Right ventricle myocardium superior (tissue), 1 donor: ENCODE results near the gene KIF26B. TPM values are rescaled to one million over a fixed set of nuclear protein-coding genes. Genes with fewer than 3 reads are reported as not detected.

ENCODE experiments used
- ATAC-seq: fragments of 200-7000 bp; cut with Tn5 transposase; one replicate; pipeline ENCODE4 v1.9.1; 2020; ENCODE audit warnings: mild to moderate bottlenecking; ENCODE audit not compliant: poor library complexity
- DNase-seq: peaks from one replicate; pipeline ENCODE4 v3.0.0-alpha.2; 2020
- intact Hi-C: fragments of 100-400 bp; cut with DNase I; formaldehyde crosslinking; loops from one replicate; pipeline ENCODE4 v1.11.2; 2022
- long read RNA-seq: library from polyadenylated mRNA; unstranded; transcript quantifications from one replicate; pipeline ENCODE4 v2.0.0, GENCODE V29; 2021
- total RNA-seq: library from RNA; stranded (reverse); fragmentation: NEBNext Ultra II Directional; extraction: Animal tissue kit (Norgen Biotek cat#: 25700); gene quantifications from one replicate; pipeline ENCODE4 v1.2.1, GENCODE V29; 2021
- donor health status: DM: no; HTN: yes; CAD: no; lungs with severe emphysema.

Gene KIF26B
- 2.4 TPM for total RNA-seq
- long read RNA-seq, partial matches to known transcripts, result 5 of 6 reads
- long read RNA-seq, other reads (novel, unspliced or antisense), result 1 of 6 reads

GRCh38 chr1:245154429-245155271 is at the start of gene KIF26B:
TSS of gene KIF26B (plus strand) at chr1:245154985. CDS start at chr1:245155425, 440 bp downstream.
- intact Hi-C loops, result loop anchor here (10.0 kb wide), 2 partner anchors 220 to 1340 kb away; no protein-coding TSS in a partner anchor
- ATAC-seq, result peak; percentile 48
- DNase-seq, result peak; percentile 48

DNA sequence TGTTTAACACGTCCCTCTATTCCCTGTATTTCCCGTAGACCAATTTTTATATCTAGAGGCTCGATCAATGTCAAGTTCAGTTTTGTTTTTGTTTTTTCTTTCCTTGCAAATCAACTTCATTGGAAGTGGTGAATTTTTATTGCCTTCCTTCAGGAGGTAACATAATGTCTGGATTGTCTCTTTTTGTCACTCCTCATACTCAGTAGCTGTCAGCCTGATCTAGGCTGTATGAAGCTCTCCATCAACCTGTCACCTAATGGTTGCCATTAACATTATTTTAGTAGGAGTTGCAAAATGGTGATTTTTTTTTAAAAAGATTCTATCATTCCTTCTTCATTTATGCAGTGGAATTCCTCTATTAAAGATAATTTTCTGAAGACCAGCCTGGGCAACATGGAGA is 49.7 kb upstream of the KIF26B start:
- no peak for DNase-seq
- intact Hi-C loops, result no loop called here
- ATAC-seq, result no peak

GRCh38 chr1:245105815-245106410 is 48.9 kb upstream of the KIF26B start:
- DNase-seq, result no peak
- intact Hi-C loops, result no loop called here
- ATAC-seq, result no peak

DNA sequence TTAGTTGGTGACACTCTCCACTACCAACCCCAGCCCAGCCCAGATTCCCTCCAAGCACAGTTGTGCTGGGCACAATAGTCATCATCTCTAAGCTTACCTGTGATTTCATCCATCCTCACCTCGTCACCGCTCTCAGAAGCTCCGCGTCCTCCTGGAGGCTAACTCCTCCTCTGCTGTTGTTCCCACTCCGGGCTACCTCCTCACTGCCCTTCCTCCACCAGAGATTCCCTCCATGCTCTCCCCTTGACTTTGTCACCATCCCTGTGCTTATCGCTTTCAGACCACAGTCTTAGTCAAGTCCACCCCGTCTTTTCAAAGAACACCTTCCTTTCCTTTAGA is 47.0 kb upstream of the KIF26B start:
- no peak for ATAC-seq
- intact Hi-C loops, result no loop called here
- no peak for DNase-seq

DNA sequence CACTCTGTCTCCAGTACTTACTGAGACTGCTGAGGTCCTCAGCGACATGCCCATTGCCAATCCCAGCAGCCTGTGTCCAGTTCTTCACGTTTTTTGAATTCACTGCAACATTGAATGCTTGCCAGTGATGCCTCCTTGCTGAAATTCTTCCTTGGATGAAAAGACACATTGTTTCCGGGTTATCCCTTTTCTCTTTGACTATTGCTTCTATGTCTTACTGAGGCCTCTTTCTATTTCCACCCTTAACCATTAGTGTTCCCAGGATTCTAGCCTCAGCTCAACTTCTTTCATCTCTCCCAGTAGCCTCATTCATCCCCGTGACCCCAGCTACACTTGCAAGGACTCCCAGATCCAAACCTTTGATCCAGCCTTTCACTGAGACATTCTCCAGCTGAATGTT is 46.5 kb upstream of the KIF26B start:
- intact Hi-C loops, result no loop called here
- DNase-seq (no peak), ATAC-seq (no peak)

DNA sequence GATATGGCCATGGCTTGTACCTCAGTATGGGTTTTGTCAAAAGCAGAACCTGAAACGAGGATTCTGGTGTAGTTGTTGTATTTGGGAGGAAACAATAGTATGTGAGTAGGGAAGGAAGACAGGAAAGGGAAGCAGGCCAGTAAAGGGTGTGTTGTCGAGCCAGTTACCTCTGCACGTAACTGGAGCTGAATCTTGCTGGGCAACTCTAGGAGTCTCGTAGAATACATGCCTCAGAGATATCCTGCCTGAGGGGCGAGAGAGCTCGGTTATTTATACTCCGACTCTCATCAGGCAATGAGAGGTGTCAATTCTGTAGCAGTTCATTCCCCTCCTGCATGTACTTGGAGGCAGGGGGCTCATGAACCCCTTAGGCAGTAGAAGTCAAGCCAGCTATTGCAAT is 45.9 kb upstream of the KIF26B start:
- ATAC-seq (no peak), DNase-seq (no peak)
- intact Hi-C loops, result no loop called here

- intact Hi-C loops, result no loop called here
- no peak for ATAC-seq
- no peak for DNase-seq
Observed at GRCh38 chr1:245110406-245110805, 44.4 kb upstream of the KIF26B start.

DNA sequence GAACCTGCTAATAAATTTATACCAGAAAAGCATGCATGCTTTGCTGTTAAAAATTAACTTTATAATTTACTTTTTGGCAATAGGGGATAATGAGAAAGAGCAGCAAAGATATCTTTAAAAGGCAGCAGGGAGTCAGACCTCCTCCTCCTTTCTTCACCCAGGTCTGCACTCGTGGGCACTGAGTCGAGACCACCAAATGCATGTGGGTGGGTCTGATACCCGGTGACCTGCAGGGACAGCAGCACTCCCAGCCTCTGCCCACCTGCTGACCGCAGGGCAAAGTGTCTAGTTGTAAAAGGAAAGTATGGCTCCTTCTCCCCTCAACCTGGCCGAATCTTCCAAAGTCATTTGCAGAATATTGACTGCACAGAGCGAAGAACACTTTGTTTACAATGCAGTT is 43.7 kb upstream of the KIF26B start:
- ATAC-seq, result no peak
- DNase-seq, result no peak
- intact Hi-C loops, result no loop called here

GRCh38 chr1:245113649-245114048 is 41.1 kb upstream of the KIF26B start:
- intact Hi-C loops, result no loop called here
- no peak for ATAC-seq
- no peak for DNase-seq

DNA sequence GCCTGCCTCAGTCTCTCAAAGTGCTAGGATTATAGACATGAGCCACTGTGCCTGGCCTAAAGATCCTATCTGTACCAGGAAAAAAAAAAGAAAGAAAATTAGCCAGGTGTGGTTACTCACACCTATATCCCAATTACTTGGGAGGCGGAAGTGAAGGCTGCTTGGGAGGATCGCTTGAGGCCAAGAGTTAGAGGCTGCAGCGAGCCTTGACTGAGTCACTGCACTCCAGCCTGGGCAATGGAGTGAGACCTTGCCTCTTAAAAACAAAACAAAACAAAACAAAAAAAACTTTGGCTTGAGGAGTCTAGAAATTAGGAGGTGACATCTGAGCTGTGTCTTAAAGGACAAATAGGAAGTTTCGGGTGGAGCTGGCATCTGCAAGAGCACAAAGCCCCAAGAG is 38.7 kb upstream of the KIF26B start:
- intact Hi-C loops, result no loop called here
- no peak for ATAC-seq
- DNase-seq, result no peak

GRCh38 chr1:245116751-245117150 is 38.0 kb upstream of the KIF26B start:
- intact Hi-C loops, result no loop called here
- DNase-seq, result no peak

DNA sequence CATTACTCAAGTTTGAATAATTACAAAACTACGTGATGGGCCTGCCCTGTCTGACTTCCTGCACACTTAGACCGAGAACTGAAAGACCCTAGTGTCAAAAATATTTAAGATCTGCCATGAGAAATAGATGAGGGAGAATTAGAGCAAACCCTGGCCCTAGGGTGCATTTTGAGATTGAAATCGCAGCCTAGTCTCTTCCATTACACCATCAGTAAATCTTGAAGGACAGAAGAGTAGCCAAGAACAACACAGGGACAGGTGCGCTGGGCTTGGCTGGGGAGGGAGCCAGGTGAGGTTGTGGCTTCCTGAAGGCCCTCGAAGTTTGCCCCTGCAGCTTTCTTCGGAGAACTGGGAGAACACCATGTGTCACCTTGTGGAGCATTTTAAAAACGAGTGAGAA is 36.7 kb upstream of the KIF26B start:
- intact Hi-C loops, result no loop called here
- DNase-seq (no peak), ATAC-seq (no peak)

More at GRCh38 chr1:245116751-245117150, 38.0 kb upstream of the KIF26B start:
- ATAC-seq, result no peak

DNA sequence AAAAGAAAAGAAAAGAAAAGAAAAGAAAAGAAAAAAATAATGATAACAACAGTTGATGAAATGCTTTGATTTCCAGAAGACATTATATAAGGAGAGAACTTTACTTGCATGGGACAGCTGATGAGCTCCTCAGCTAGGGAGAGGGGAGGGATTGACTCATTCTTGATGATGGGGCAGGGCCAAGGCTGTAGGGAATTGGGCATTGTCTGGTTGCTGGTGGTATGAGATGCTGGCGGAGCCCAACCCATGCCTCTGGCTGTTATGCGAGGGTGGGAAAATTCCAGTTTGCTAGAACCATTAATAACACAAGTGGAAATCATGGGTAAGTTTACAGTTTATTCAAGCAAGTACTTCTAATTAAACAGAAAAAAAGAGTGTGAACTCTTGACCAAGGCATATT is 36.0 kb upstream of the KIF26B start:
- DNase-seq, result no peak
- intact Hi-C loops, result no loop called here
- no peak for ATAC-seq

DNA sequence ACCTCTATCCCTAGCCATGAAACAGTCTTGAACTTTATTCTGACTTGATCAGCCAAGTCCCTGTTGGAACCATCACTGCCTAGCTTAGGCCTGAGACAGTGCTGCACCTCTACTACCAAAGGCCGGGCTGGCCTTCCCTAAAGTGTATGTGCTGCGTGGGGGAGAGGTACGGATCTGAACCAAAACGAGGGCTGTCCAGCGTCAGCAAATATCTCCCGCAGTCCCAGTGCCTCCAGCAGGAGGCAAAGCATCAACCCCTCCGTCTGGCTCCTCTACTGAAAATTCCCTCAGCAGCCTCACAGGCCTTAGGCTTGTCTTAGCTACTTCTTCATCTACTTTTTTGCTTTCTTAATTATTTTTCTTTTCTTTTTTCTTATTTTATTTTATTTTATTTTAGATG is 33.3 kb upstream of the KIF26B start:
- intact Hi-C loops, result no loop called here
- no peak for ATAC-seq

GRCh38 chr1:245124241-245124640 is 30.5 kb upstream of the KIF26B start:
- DNase-seq (no peak), ATAC-seq (no peak)
- intact Hi-C loops, result no loop called here

More for the DNA sequence above, 33.3 kb upstream of the KIF26B start:
- DNase-seq, result no peak

- DNase-seq, result no peak
- intact Hi-C loops, result no loop called here
- no peak for ATAC-seq
Observed at GRCh38 chr1:245124644-245125043, 30.1 kb upstream of the KIF26B start.

DNA sequence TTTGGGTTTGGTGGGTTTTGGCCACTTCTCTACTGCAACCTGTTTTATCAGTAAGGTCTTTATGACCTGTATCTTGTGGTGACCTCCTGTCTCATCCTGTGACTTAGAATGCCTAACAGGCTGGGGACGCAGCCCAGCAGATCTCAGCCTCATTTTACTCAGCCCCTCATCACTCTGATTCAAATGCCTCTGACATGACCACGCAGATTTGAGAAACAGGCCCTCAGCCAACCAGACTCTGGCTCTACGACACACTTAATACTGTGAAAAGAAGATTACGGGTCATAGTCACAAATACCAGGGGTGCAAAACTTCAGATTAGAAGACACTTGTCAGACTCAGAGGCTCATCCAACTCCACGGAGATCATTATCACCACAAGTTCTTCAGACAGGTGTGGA is 28.3 kb upstream of the KIF26B start:
- intact Hi-C loops, result no loop called here
- DNase-seq (no peak), ATAC-seq (no peak)

GRCh38 chr1:245128381-245129101 is 26.2 kb upstream of the KIF26B start:
- DNase-seq (no peak), ATAC-seq (no peak)
- intact Hi-C loops, result no loop called here

- ATAC-seq, result no peak
- no peak for DNase-seq
- intact Hi-C loops, result no loop called here
Observed at GRCh38 chr1:245129319-245130240, 25.2 kb upstream of the KIF26B start.
